GM23338 (cell line): ENCODE data around the gene PPP1CB.

Experiments used
- CREB1 ChIP-seq: fragments of 250-450 bp; sonication (Bioruptor Pico); IDR thresholded peaks from 2 replicates; pipeline ENCODE4 v1.5.0; 2020; ENCODE audit warnings: low read depth, mild to moderate bottlenecking, moderate library complexity
- EZH2 ChIP-seq: fragments of 200-600 bp; sonication (generic); IDR thresholded peaks from one replicate; pipeline ENCODE4 v1.8.0; 2017; ENCODE audit warnings: antibody characterized with exemption, mild to moderate bottlenecking, low read depth; ENCODE audit not compliant: unreplicated experiment
- EZH2phosphoT487 ChIP-seq: fragments of 200-600 bp; sonication (generic); IDR thresholded peaks from one replicate; pipeline ENCODE4 v1.8.1; 2018; ENCODE audit warnings: antibody characterized with exemption; ENCODE audit not compliant: unreplicated experiment
- JUNB ChIP-seq: IDR thresholded peaks from one replicate; pipeline ENCODE4 v1.6.1; 2016; ENCODE audit warnings: antibody characterized with exemption; ENCODE audit not compliant: unreplicated experiment
- POLR2AphosphoS5 ChIP-seq: IDR thresholded peaks from 2 replicates; pipeline ENCODE4 v1.6.1; 2016; ENCODE audit warnings: antibody characterized with exemption, low read depth
- ZNF331 ChIP-seq: fragments of 250-450 bp; sonication (Bioruptor Pico); IDR thresholded peaks from 2 replicates; pipeline ENCODE4 v1.5.0; 2020; ENCODE audit warnings: low read depth, mild to moderate bottlenecking, moderate library complexity
- TF ChIP-seq, protein P1 (sequence below), 2 experiments: fragments of 200-600 bp in 1 of 2; sonication (generic) in 1 of 2; conservative IDR thresholded peaks; 2 replicates each; pipeline versions ENCODE4 v1.5.1 to v1.6.1; 2016 to 2017; ENCODE audit warnings: antibody characterized with exemption in 2 of 2, low read depth in 2 of 2, mild to moderate bottlenecking in 2 of 2, moderate library complexity in 1 of 2
- TF ChIP-seq, protein P2 (sequence below): fragments of 250-450 bp; sonication (Bioruptor Pico); IDR thresholded peaks from 2 replicates; pipeline ENCODE4 v1.5.0; 2020; ENCODE audit warnings: mild to moderate bottlenecking, moderate library complexity
- TF ChIP-seq, protein P3 (sequence below): IDR thresholded peaks from one replicate; pipeline ENCODE4 v1.6.1; 2018; ENCODE audit warnings: antibody characterized with exemption; ENCODE audit not compliant: unreplicated experiment
- TF ChIP-seq, protein P4 (sequence below): IDR thresholded peaks from 2 replicates; pipeline ENCODE4 v1.6.1; 2016; ENCODE audit warnings: antibody characterized with exemption

DNA sequence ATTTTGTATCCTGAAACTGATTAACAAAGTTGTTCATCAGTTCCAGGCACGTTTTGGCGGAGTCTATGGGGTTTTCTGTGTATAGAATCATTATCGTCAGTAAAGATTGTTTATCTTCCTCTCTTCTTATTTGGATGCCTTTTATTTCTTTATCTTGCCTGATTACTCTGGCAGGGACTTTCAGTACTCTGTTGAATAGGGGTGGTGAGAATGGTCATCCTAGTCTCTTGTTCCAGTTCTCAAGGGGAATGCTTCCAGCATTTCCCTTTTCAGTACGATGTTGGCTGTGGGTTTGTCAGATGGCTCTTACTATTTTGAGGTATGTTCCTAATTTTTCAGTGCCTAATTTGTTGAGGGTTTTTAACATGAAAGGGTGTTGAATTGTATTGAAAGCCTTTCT, 45.0 kb downstream of the PPP1CB start:
- TF ChIP-seq EZH2, result no peak
- no peak for TF ChIP-seq POLR2AphosphoS5
- TF ChIP-seq, protein P1, sequence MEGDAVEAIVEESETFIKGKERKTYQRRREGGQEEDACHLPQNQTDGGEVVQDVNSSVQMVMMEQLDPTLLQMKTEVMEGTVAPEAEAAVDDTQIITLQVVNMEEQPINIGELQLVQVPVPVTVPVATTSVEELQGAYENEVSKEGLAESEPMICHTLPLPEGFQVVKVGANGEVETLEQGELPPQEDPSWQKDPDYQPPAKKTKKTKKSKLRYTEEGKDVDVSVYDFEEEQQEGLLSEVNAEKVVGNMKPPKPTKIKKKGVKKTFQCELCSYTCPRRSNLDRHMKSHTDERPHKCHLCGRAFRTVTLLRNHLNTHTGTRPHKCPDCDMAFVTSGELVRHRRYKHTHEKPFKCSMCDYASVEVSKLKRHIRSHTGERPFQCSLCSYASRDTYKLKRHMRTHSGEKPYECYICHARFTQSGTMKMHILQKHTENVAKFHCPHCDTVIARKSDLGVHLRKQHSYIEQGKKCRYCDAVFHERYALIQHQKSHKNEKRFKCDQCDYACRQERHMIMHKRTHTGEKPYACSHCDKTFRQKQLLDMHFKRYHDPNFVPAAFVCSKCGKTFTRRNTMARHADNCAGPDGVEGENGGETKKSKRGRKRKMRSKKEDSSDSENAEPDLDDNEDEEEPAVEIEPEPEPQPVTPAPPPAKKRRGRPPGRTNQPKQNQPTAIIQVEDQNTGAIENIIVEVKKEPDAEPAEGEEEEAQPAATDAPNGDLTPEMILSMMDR (conservative IDR thresholded peaks at IDR 0.05; ENCODE audit: low read depth in 2 of 2), result no peak
- TF ChIP-seq JUNB, result no peak
- no peak for TF ChIP-seq ZNF331 (CRISPR knock-in tag)
- TF ChIP-seq EZH2phosphoT487, result no peak
- no peak for TF ChIP-seq CREB1 (CRISPR knock-in tag)
- TF ChIP-seq, protein P2, sequence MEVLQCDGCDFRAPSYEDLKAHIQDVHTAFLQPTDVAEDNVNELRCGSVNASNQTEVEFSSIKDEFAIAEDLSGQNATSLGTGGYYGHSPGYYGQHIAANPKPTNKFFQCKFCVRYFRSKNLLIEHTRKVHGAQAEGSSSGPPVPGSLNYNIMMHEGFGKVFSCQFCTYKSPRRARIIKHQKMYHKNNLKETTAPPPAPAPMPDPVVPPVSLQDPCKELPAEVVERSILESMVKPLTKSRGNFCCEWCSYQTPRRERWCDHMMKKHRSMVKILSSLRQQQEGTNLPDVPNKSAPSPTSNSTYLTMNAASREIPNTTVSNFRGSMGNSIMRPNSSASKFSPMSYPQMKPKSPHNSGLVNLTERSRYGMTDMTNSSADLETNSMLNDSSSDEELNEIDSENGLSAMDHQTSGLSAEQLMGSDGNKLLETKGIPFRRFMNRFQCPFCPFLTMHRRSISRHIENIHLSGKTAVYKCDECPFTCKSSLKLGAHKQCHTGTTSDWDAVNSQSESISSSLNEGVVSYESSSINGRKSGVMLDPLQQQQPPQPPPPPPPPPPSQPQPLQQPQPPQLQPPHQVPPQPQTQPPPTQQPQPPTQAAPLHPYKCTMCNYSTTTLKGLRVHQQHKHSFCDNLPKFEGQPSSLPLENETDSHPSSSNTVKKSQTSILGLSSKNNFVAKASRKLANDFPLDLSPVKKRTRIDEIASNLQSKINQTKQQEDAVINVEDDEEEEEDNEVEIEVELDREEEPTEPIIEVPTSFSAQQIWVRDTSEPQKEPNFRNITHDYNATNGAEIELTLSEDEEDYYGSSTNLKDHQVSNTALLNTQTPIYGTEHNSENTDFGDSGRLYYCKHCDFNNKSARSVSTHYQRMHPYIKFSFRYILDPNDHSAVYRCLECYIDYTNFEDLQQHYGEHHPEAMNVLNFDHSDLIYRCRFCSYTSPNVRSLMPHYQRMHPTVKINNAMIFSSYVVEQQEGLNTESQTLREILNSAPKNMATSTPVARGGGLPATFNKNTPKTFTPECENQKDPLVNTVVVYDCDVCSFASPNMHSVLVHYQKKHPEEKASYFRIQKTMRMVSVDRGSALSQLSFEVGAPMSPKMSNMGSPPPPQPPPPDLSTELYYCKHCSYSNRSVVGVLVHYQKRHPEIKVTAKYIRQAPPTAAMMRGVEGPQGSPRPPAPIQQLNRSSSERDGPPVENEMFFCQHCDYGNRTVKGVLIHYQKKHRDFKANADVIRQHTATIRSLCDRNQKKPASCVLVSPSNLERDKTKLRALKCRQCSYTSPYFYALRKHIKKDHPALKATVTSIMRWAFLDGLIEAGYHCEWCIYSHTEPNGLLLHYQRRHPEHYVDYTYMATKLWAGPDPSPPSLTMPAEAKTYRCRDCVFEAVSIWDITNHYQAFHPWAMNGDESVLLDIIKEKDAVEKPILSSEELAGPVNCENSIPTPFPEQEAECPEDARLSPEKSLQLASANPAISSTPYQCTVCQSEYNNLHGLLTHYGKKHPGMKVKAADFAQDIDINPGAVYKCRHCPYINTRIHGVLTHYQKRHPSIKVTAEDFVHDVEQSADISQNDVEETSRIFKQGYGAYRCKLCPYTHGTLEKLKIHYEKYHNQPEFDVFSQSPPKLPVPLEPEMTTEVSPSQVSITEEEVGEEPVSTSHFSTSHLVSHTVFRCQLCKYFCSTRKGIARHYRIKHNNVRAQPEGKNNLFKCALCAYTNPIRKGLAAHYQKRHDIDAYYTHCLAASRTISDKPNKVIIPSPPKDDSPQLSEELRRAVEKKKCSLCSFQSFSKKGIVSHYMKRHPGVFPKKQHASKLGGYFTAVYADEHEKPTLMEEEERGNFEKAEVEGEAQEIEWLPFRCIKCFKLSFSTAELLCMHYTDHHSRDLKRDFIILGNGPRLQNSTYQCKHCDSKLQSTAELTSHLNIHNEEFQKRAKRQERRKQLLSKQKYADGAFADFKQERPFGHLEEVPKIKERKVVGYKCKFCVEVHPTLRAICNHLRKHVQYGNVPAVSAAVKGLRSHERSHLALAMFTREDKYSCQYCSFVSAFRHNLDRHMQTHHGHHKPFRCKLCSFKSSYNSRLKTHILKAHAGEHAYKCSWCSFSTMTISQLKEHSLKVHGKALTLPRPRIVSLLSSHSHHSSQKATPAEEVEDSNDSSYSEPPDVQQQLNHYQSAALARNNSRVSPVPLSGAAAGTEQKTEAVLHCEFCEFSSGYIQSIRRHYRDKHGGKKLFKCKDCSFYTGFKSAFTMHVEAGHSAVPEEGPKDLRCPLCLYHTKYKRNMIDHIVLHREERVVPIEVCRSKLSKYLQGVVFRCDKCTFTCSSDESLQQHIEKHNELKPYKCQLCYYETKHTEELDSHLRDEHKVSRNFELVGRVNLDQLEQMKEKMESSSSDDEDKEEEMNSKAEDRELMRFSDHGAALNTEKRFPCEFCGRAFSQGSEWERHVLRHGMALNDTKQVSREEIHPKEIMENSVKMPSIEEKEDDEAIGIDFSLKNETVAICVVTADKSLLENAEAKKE (CRISPR knock-in tag), result no peak
- TF ChIP-seq, protein P3, sequence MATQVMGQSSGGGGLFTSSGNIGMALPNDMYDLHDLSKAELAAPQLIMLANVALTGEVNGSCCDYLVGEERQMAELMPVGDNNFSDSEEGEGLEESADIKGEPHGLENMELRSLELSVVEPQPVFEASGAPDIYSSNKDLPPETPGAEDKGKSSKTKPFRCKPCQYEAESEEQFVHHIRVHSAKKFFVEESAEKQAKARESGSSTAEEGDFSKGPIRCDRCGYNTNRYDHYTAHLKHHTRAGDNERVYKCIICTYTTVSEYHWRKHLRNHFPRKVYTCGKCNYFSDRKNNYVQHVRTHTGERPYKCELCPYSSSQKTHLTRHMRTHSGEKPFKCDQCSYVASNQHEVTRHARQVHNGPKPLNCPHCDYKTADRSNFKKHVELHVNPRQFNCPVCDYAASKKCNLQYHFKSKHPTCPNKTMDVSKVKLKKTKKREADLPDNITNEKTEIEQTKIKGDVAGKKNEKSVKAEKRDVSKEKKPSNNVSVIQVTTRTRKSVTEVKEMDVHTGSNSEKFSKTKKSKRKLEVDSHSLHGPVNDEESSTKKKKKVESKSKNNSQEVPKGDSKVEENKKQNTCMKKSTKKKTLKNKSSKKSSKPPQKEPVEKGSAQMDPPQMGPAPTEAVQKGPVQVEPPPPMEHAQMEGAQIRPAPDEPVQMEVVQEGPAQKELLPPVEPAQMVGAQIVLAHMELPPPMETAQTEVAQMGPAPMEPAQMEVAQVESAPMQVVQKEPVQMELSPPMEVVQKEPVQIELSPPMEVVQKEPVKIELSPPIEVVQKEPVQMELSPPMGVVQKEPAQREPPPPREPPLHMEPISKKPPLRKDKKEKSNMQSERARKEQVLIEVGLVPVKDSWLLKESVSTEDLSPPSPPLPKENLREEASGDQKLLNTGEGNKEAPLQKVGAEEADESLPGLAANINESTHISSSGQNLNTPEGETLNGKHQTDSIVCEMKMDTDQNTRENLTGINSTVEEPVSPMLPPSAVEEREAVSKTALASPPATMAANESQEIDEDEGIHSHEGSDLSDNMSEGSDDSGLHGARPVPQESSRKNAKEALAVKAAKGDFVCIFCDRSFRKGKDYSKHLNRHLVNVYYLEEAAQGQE, result no peak
- TF ChIP-seq, protein P4, sequence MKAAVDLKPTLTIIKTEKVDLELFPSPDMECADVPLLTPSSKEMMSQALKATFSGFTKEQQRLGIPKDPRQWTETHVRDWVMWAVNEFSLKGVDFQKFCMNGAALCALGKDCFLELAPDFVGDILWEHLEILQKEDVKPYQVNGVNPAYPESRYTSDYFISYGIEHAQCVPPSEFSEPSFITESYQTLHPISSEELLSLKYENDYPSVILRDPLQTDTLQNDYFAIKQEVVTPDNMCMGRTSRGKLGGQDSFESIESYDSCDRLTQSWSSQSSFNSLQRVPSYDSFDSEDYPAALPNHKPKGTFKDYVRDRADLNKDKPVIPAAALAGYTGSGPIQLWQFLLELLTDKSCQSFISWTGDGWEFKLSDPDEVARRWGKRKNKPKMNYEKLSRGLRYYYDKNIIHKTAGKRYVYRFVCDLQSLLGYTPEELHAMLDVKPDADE, result no peak
